Measurements from ENCODE around the gene ARHGAP22.

Gene ARHGAP22

DNA sequence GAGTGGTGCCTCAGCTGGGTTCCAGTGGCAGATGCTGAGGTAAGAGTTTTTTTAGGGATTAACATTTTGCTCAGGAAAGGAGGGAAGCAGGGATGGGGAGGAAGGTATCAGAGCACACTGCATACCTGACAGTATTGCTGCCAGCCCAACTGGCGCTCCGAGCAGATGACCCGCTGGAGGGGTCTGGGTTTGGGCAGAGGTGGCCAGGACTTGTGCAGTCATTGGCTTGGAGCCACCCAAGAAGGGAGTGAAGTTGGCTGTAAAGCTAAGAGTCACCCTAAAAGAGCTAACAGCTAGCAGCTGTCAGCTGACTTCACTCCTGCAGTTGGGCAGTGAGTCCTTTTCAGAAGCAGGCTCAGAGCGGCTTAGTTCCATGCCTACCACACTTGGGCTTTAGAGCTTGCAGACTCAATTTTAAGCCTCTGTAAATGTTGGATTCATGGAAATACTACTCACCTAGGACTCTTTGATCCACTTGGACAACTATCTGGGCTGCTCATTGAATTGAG is 5.8 kb upstream of the ARHGAP22 start:
- Histone ChIP-seq H3F3A (ENCODE audit: insufficient read depth, low read length) (peaks cover 11% of the 10 kb centered on the region), H4K20me1 (ENCODE audit: insufficient read depth, low read length) (no peaks in the 10 kb centered on the region), H3K36me3 (replicated peaks; ENCODE audit: insufficient read depth, low read length) (no peaks in the 10 kb centered on the region), H3K4me1 (ENCODE audit: low read length) (peaks cover 39% of the 10 kb centered on the region), H3K4me3 (ENCODE audit: low read length) (no peak overlapping the region), H3K4me2 (ENCODE audit: low read depth, low read length) (no peak overlapping the region), H2AFZ (ENCODE audit: low read length) (no peak overlapping the region), H3K9ac (ENCODE audit: low read length) (no peak overlapping the region), H3K27ac (ENCODE audit: low read length) (no peak overlapping the region), H3K79me2 (ENCODE audit: low read length) (no peaks in the 10 kb centered on the region), H3K27me3 (replicated peaks; ENCODE audit: insufficient read depth, low read length) (no peaks in the 10 kb centered on the region), H3K9me2 (replicated peaks; ENCODE audit: insufficient read depth, low read length) (no peaks in the 10 kb centered on the region), H3K9me3 (replicated peaks; ENCODE audit: insufficient read depth, low read length) (no peaks in the 10 kb centered on the region)
- TF ChIP-seq, protein P1, sequence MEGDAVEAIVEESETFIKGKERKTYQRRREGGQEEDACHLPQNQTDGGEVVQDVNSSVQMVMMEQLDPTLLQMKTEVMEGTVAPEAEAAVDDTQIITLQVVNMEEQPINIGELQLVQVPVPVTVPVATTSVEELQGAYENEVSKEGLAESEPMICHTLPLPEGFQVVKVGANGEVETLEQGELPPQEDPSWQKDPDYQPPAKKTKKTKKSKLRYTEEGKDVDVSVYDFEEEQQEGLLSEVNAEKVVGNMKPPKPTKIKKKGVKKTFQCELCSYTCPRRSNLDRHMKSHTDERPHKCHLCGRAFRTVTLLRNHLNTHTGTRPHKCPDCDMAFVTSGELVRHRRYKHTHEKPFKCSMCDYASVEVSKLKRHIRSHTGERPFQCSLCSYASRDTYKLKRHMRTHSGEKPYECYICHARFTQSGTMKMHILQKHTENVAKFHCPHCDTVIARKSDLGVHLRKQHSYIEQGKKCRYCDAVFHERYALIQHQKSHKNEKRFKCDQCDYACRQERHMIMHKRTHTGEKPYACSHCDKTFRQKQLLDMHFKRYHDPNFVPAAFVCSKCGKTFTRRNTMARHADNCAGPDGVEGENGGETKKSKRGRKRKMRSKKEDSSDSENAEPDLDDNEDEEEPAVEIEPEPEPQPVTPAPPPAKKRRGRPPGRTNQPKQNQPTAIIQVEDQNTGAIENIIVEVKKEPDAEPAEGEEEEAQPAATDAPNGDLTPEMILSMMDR (IDR thresholded peaks at IDR 0.05; ENCODE audit: low read length) = no peak
- TF ChIP-seq EZH2phosphoT487 (IDR thresholded peaks at IDR 0.05; ENCODE audit: low read length) (no peak), EZH2 (optimal IDR thresholded peaks at IDR 0.05; ENCODE audit: low read depth, low read length) (no peak)
- no peak for DNase-seq

DNA sequence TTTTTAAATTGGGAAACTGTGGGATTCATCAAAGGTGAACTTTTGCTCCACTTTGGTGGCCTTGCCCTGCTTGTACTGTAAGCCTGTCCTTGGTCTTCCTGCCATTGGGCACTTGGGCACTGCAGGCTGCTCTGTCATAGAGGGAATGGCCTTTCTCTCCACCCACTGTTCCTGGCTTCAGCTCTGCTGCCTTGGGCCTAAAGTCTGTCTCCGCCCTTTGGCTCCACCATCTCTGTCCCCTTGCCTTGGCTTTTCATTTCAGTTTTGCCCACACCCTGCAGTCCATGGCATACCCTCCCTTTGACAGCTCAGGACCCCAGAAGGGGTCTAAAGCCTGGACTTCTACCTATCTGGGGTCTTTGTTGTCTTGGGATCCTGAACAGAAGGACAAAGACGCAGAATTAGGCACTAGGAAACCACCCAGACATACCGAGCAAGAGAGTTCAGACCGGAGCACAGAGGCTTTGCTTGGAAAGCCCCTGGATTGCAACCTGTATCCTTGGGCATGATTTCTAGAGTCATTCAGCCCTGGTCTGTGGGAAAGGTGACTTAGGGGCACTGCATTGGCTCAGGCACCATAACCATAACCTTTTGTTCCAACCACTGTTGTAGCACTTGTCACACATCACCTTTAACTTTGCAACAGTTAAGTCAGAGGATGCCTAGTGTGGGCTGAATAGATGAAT is 5.2 kb upstream of the ARHGAP22 start:
- Histone ChIP-seq H3K79me2 (ENCODE audit: low read length) (no peaks in the 10 kb centered on the region), H3F3A (ENCODE audit: insufficient read depth, low read length) (peaks cover 7% of the 10 kb centered on the region), H3K9me3 (replicated peaks; ENCODE audit: insufficient read depth, low read length) (no peaks in the 10 kb centered on the region), H3K27me3 (replicated peaks; ENCODE audit: insufficient read depth, low read length) (no peaks in the 10 kb centered on the region), H3K9ac (ENCODE audit: low read length) (no peak overlapping the region), H3K4me3 (ENCODE audit: low read length) (no peak overlapping the region), H3K9me2 (replicated peaks; ENCODE audit: insufficient read depth, low read length) (no peaks in the 10 kb centered on the region), H4K20me1 (ENCODE audit: insufficient read depth, low read length) (no peaks in the 10 kb centered on the region), H3K27ac (ENCODE audit: low read length) (no peak overlapping the region), H3K4me2 (ENCODE audit: low read depth, low read length) (no peak overlapping the region), H3K36me3 (replicated peaks; ENCODE audit: insufficient read depth, low read length) (no peaks in the 10 kb centered on the region), H3K4me1 (ENCODE audit: low read length) (peaks cover 34% of the 10 kb centered on the region), H2AFZ (ENCODE audit: low read length) (no peak overlapping the region)
- no peak for TF ChIP-seq EZH2phosphoT487 (IDR thresholded peaks at IDR 0.05; ENCODE audit: low read length)
- TF ChIP-seq, protein P1 (IDR thresholded peaks at IDR 0.05; ENCODE audit: low read length) = no peak
- TF ChIP-seq EZH2 (optimal IDR thresholded peaks at IDR 0.05; ENCODE audit: low read depth, low read length) = no peak
- DNase-seq = no peak

DNA sequence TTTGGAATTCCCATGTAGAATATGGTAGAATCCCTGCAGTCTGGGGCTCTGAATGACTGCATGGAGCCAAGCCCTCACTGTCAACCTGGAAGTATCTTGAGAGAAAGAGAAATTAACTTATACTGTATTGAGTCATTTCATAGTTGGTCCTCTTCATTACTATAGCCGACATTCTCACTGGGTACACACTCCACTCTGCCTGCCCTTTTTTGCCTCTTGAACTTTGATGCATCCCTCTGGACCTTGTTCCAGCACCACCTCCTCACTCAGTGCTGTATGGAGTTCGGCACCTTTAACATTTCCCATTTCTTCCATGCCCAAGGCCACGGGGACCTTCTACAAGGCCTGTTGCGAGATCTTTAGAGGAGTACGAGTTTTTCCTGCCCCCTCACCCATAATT is 4.6 kb upstream of the ARHGAP22 start:
- no peak for DNase-seq

DNA sequence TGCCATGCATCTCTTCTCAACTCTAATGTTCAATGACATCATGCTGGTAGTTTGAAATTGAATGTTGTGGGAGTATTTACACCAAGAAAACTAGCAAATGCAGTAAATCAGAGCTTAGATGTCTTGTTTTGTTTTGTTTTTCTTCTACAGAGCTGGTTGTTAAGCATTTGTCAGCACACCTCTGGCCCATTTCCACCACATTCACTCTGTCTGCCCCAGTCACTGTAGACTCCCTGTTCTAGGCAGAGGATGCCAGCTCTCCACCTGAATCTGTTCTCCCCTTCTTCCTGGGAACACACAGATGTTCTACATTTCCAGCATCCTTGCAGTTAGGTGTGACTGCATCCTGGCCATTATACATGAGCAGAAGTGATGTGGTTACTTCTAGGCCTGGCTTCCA is 4.1 kb upstream of the ARHGAP22 start:
- H3K9me3 ChIP-seq (replicated peaks; ENCODE audit: insufficient read depth, low read length) = no peaks in the 10 kb centered on the region
- TF ChIP-seq EZH2 (optimal IDR thresholded peaks at IDR 0.05; ENCODE audit: low read depth, low read length) = no peak
- no peak for TF ChIP-seq EZH2phosphoT487 (IDR thresholded peaks at IDR 0.05; ENCODE audit: low read length)
- TF ChIP-seq, protein P1 (IDR thresholded peaks at IDR 0.05; ENCODE audit: low read length) = no peak
- H3F3A ChIP-seq (ENCODE audit: insufficient read depth, low read length) = no peaks in the 10 kb centered on the region
- H4K20me1 ChIP-seq (ENCODE audit: insufficient read depth, low read length) = no peaks in the 10 kb centered on the region
- DNase-seq = no peak
- no peak overlapping the region for H2AFZ ChIP-seq (ENCODE audit: low read length)
- no peak overlapping the region for H3K4me2 ChIP-seq (ENCODE audit: low read depth, low read length)
- no peaks in the 10 kb centered on the region for H3K79me2 ChIP-seq (ENCODE audit: low read length)
- H3K36me3 ChIP-seq (replicated peaks; ENCODE audit: insufficient read depth, low read length) = no peaks in the 10 kb centered on the region
- no peak overlapping the region for H3K4me3 ChIP-seq (ENCODE audit: low read length)
- peaks cover 29% of the 10 kb centered on the region for H3K4me1 ChIP-seq (ENCODE audit: low read length)
- H3K27ac ChIP-seq (ENCODE audit: low read length) = no peak overlapping the region
- H3K9me2 ChIP-seq (replicated peaks; ENCODE audit: insufficient read depth, low read length) = no peaks in the 10 kb centered on the region
- H3K9ac ChIP-seq (ENCODE audit: low read length) = no peak overlapping the region
- no peaks in the 10 kb centered on the region for H3K27me3 ChIP-seq (replicated peaks; ENCODE audit: insufficient read depth, low read length)

More for the DNA sequence above, 4.6 kb upstream of the ARHGAP22 start:
- Histone ChIP-seq H3K27ac (ENCODE audit: low read length) (no peak overlapping the region), H3K9me3 (replicated peaks; ENCODE audit: insufficient read depth, low read length) (no peaks in the 10 kb centered on the region), H3K4me3 (ENCODE audit: low read length) (no peak overlapping the region), H3K36me3 (replicated peaks; ENCODE audit: insufficient read depth, low read length) (no peaks in the 10 kb centered on the region), H3K79me2 (ENCODE audit: low read length) (no peaks in the 10 kb centered on the region), H2AFZ (ENCODE audit: low read length) (no peak overlapping the region), H3K9me2 (replicated peaks; ENCODE audit: insufficient read depth, low read length) (no peaks in the 10 kb centered on the region), H3K4me1 (ENCODE audit: low read length) (peaks cover 29% of the 10 kb centered on the region), H3K27me3 (replicated peaks; ENCODE audit: insufficient read depth, low read length) (no peaks in the 10 kb centered on the region), H3K9ac (ENCODE audit: low read length) (no peak overlapping the region), H4K20me1 (ENCODE audit: insufficient read depth, low read length) (no peaks in the 10 kb centered on the region), H3K4me2 (ENCODE audit: low read depth, low read length) (no peak overlapping the region), H3F3A (ENCODE audit: insufficient read depth, low read length) (peaks cover under 1% of the 10 kb centered on the region; the same call in 1 of the 2 replicates)
- TF ChIP-seq EZH2phosphoT487 (IDR thresholded peaks at IDR 0.05; ENCODE audit: low read length) = no peak

Data from MM.1S (cell line).